Measurements from ENCODE around the gene SKI. TPM values are rescaled to one million over a fixed set of nuclear protein-coding genes. Genes with fewer than 3 reads are reported as not detected.

Gene SKI
- total and polyA plus RNA-seq, 2 donors (not counting 1 experiment from before 2014, with no cell fraction given), result 14.9 to 74.9 TPM

DNA sequence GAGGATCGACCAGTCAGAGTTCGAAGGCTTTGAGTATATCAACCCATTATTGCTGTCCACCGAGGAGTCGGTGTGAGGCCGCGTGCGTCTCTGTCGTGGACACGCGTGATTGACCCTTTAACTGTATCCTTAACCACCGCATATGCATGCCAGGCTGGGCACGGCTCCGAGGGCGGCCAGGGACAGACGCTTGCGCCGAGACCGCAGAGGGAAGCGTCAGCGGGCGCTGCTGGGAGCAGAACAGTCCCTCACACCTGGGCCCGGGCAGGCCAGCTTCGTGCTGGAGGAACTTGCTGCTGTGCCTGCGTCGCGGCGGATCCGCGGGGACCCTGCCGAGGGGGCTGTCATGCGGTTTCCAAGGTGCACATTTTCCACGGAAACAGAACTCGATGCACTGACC is 43.2 kb upstream of the SKI start:
- Mint-ChIP-seq H3K27ac (no peak overlapping the region), H3K4me3 (no peak overlapping the region), H3K4me1 (peaks cover 7% of the 10 kb centered on the region), H3K9me3 (ENCODE audit: insufficient read depth) (no peaks in the 10 kb centered on the region), H3K27me3 (no peaks in the 10 kb centered on the region)
- no peak for TF ChIP-seq EZH2 (IDR thresholded peaks at IDR 0.05; ENCODE audit: borderline replicate concordance, insufficient read depth, low read depth, low read length, poor library complexity, severe bottlenecking)
- TF ChIP-seq, protein P1, sequence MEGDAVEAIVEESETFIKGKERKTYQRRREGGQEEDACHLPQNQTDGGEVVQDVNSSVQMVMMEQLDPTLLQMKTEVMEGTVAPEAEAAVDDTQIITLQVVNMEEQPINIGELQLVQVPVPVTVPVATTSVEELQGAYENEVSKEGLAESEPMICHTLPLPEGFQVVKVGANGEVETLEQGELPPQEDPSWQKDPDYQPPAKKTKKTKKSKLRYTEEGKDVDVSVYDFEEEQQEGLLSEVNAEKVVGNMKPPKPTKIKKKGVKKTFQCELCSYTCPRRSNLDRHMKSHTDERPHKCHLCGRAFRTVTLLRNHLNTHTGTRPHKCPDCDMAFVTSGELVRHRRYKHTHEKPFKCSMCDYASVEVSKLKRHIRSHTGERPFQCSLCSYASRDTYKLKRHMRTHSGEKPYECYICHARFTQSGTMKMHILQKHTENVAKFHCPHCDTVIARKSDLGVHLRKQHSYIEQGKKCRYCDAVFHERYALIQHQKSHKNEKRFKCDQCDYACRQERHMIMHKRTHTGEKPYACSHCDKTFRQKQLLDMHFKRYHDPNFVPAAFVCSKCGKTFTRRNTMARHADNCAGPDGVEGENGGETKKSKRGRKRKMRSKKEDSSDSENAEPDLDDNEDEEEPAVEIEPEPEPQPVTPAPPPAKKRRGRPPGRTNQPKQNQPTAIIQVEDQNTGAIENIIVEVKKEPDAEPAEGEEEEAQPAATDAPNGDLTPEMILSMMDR (IDR thresholded peaks at IDR 0.05), result no peak
- no peaks in the 10 kb centered on the region for H3K27me3 ChIP-seq (replicated peaks in 1 of 4; ENCODE audit: control extremely low read depth in 1 of 4, control insufficient read depth in 3 of 4, insufficient read depth in 4 of 4, low read length in 3 of 4)
- H2AFZ ChIP-seq (ENCODE audit: insufficient read depth, low read depth, low read length, poor library complexity, severe bottlenecking), result no peak overlapping the region
- no peak overlapping the region for H3K4me3 ChIP-seq (ENCODE audit: control extremely low read depth in 1 of 5, extremely low read depth in 1 of 5, insufficient read depth in 1 of 5, low read depth in 2 of 5, low read length in 4 of 5)
- H3K36me3 ChIP-seq (replicated peaks in 1 of 2; ENCODE audit: control extremely low read depth in 1 of 2, control insufficient read depth in 1 of 2, extremely low read depth in 1 of 2, insufficient read depth in 2 of 2, low read length in 1 of 2), result peaks cover 0 to 7% of the 10 kb centered on the region in 2 experiments
- ChIA-PET CTCF (no interaction called here), POLR2A (no interaction called here)
- H3K27ac ChIP-seq (ENCODE audit: low read length in 2 of 2), result no peak overlapping the region
- H3K79me2 ChIP-seq (ENCODE audit: control insufficient read depth, insufficient read depth, low read length), result peaks cover 11% of the 10 kb centered on the region
- no peak overlapping the region for H3K9ac ChIP-seq (ENCODE audit: low read length)
- peaks cover 0 to 9% of the 10 kb centered on the region in 2 donors for H3K4me1 ChIP-seq (ENCODE audit: control insufficient read depth in 2 of 2, insufficient read depth in 2 of 2, low read length in 2 of 2)
- no peak for ATAC-seq (ENCODE audit: low read depth)
- H4K20me1 ChIP-seq (ENCODE audit: control insufficient read depth, insufficient read depth, low read length, poor library complexity, severe bottlenecking), result no peaks in the 10 kb centered on the region
- peaks cover 0 to 2% (median 0%) of the 10 kb centered on the region in 3 donors for H3K9me3 ChIP-seq (ENCODE audit: control extremely low read depth in 1 of 3, control insufficient read depth in 2 of 3, insufficient read depth in 1 of 3, low read length in 2 of 3)
- no peak overlapping the region for H3K4me2 ChIP-seq (replicated peaks; ENCODE audit: low read depth, low read length, poor library complexity, severe bottlenecking)
- 96% methylated on average over 33 of the region's 33 CpGs for WGBS (ENCODE audit: insufficient coverage)
- intact Hi-C loops (cut with micrococcal nuclease), result no loop called here
- DNase-seq, result no peak

DNA sequence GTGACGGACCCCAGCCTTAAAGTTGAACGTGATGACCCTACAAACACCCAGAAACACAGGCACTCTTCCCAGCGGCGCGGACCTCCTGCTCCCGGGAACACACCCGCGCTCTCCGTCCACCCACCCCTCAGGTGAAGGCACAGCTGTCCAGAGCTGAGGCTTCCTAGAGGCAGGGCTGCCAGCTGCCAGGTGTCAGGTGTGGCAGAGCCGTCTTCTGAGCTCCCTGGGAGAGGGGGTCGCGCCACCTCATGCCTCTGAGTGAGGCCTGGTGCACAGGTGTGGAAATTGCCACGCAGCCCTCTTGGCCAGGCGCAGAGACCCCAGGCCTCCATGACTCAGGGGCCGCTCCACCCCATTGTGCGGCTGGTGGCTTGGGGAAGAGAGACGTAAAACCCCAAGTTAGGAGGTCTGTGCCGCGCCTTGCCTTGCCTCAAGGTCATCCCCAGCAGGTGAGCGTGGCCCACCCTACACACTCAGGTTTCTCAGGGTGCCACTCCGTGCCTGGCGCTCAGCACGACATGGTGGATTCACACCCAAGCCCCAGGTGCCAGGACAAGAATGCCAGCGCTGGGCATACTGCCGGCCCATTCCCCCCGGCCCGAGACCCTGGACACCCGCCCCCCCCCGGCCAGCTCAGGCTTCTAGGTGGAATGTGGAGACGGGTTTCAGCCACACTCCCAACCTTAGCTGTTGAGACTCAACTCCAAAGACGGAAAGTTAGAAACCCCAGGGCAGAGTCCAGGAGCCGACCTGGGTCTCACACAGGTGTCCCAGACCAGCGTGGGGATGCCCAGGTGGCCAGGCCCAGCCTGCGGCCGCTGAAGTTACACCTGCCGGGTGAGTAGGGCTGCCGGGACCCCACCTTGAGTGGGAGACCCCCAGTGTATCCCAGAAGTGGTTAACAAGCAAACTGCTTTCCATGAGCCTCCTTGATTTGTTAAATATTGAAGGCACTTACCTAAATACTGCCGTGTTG is 42.0 kb upstream of the SKI start:
- Histone ChIP-seq H2AFZ (ENCODE audit: insufficient read depth, low read depth, low read length, poor library complexity, severe bottlenecking) (no peak overlapping the region), H4K20me1 (ENCODE audit: control insufficient read depth, insufficient read depth, low read length, poor library complexity, severe bottlenecking) (peaks cover 6% of the 10 kb centered on the region), H3K9ac (ENCODE audit: low read length) (no peak overlapping the region), H3K27me3 (replicated peaks in 1 of 4; ENCODE audit: control extremely low read depth in 1 of 4, control insufficient read depth in 3 of 4, insufficient read depth in 4 of 4, low read length in 3 of 4) (no peaks in the 10 kb centered on the region), H3K36me3 (replicated peaks in 1 of 2; ENCODE audit: control extremely low read depth in 1 of 2, control insufficient read depth in 1 of 2, extremely low read depth in 1 of 2, insufficient read depth in 2 of 2, low read length in 1 of 2) (peaks cover 0 to 7% of the 10 kb centered on the region in 2 experiments), H3K9me3 (ENCODE audit: control extremely low read depth in 1 of 3, control insufficient read depth in 2 of 3, insufficient read depth in 1 of 3, low read length in 2 of 3) (peaks cover 0 to 2% (median 0%) of the 10 kb centered on the region in 3 donors), H3K4me2 (replicated peaks; ENCODE audit: low read depth, low read length, poor library complexity, severe bottlenecking) (no peak overlapping the region), H3K4me1 (ENCODE audit: control insufficient read depth in 2 of 2, insufficient read depth in 2 of 2, low read length in 2 of 2) (peaks cover 0 to 16% of the 10 kb centered on the region in 2 donors), H3K4me3 (ENCODE audit: control extremely low read depth in 1 of 5, extremely low read depth in 1 of 5, insufficient read depth in 1 of 5, low read depth in 2 of 5, low read length in 4 of 5) (no peak overlapping the region), H3K79me2 (ENCODE audit: control insufficient read depth, insufficient read depth, low read length) (peaks cover 16% of the 10 kb centered on the region), H3K27ac (ENCODE audit: low read length in 2 of 2) (no peak overlapping the region)
- intact Hi-C loops (cut with micrococcal nuclease), result no loop called here
- TF ChIP-seq, protein P1 (IDR thresholded peaks at IDR 0.05), result no peak
- no peak for TF ChIP-seq EZH2 (IDR thresholded peaks at IDR 0.05; ENCODE audit: borderline replicate concordance, insufficient read depth, low read depth, low read length, poor library complexity, severe bottlenecking)
- CTCF ChIA-PET, result no interaction called here
- ATAC-seq (ENCODE audit: low read depth) (no peak), DNase-seq (no peak)
- H3K9me3 Mint-ChIP-seq (ENCODE audit: insufficient read depth), result no peaks in the 10 kb centered on the region
- H3K27me3 Mint-ChIP-seq, result no peaks in the 10 kb centered on the region
- peaks cover 7% of the 10 kb centered on the region for H3K4me1 Mint-ChIP-seq
- H3K27ac Mint-ChIP-seq, result no peak overlapping the region
- WGBS (ENCODE audit: insufficient coverage), result 95% methylated on average over 32 of the region's 38 CpGs
- POLR2A ChIA-PET, result interaction anchor here (0.6 kb wide), 1 partner anchor 88 kb away, joined by 7 read pairs; no protein-coding TSS in a partner anchor
- H3K4me3 Mint-ChIP-seq, result no peak overlapping the region

Data from B cell (primary cell).